Measurements from ENCODE around the gene RGS13. TPM values are rescaled to one million over a fixed set of nuclear protein-coding genes. Genes with fewer than 3 reads are reported as not detected.

RGS13 gene
- total RNA-seq, 2 experiments from 2014 or later = not detected

DNA sequence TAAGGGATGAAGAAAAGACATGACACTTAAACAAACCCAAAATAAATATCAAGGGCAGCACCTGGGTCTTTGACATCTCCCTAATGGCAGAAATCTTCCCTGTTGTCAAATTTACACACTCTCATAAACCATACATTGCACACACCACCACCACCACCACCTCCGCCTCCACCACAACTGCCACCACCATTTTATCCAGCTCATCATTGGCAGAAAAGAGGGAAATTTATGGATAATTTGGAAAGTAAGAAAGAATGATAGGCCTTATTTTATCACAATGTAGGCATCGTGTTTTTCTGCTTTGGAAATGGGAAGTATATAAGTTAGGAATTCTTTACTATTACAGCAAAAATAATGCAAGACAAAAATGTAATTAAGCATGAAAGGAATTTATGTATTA lies 27.3 kb upstream of the RGS13 start:
- Mint-ChIP-seq H3K27ac (no peak overlapping the region), H3K36me3 (ENCODE audit: low read depth) (no peaks in the 10 kb centered on the region), H3K9me3 (no peaks in the 10 kb centered on the region), H3K4me3 (no peak overlapping the region), H3K4me1 (ENCODE audit: low read depth) (peaks cover 15% of the 10 kb centered on the region), H3K27me3 (peaks cover 1% of the 10 kb centered on the region)
- TF ChIP-seq CTCF (IDR thresholded peaks at IDR 0.05) = no peak
- intact Hi-C loops (cut with micrococcal nuclease) = loop anchor here (1.0 kb wide), 1 partner anchor 131 kb away; no protein-coding TSS in a partner anchor
- no peak for ATAC-seq
- DNase-seq = no peak
- CTCF ChIA-PET = interaction anchor here (0.7 to 5.3 kb wide), 16 partner anchors 9 to 202 kb away, joined by 3 to 82 read pairs (median 4); no protein-coding TSS in a partner anchor
- POLR2A ChIA-PET = no interaction called here

- Mint-ChIP-seq H3K9me3 (no peaks in the 10 kb centered on the region), H3K36me3 (ENCODE audit: low read depth) (no peaks in the 10 kb centered on the region), H3K4me3 (peak overlapping the region; percentile 31), H3K27ac (peak overlapping the region; percentile 23), H3K27me3 (peaks cover 1% of the 10 kb centered on the region), H3K4me1 (ENCODE audit: low read depth) (peaks cover 15% of the 10 kb centered on the region)
- CTCF ChIA-PET = interaction anchor here (0.7 to 5.3 kb wide), 18 partner anchors 10 to 201 kb away, joined by 3 to 96 read pairs (median 4); no protein-coding TSS in a partner anchor
- DNase-seq (peak; percentile 84), ATAC-seq (peak; percentile 99)
- POLR2A ChIA-PET = no interaction called here
- no peak for TF ChIP-seq CTCF (IDR thresholded peaks at IDR 0.05)
- intact Hi-C loops (cut with micrococcal nuclease) = loop anchor here (1.0 kb wide), 1 partner anchor 132 kb away; no protein-coding TSS in a partner anchor
Observed at GRCh38 chr1:192609110-192610079, 26.6 kb upstream of the RGS13 start.

DNA sequence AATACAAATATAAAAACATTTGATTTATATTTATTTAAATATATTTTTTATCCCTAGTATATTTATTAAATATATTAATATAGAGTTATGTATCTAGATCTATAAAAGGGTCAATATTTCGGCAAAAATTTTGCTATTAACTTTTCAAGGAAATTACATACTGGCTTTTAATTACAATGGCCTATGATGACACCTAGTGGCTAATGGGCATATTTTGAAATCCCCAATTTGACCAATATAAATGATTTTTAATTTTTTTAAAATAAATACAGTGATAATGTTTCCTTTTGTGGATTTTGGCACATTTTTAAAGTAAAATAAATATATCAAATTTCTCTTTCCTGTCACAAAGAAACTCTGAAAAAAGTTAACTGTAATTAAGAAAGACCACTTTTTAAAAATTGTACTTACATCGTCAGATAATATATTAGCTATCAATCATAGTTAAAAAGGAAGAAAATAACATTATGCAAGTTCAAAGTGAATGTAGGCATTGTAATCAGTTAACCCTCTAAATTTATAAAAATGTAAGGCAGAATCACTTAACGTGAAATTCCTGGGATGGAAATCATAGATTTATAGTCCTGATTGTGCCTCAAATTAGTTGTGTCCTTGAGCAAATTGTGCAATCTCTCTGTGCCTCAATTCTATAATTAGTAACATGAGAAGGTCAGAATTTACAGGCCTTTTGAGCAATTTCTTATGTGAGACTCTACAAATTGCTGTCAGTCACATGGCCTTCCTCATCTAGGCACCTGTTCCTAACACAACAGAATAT lies 25.6 kb upstream of the RGS13 start:
- Mint-ChIP-seq H3K9me3 (no peaks in the 10 kb centered on the region), H3K27me3 (no peaks in the 10 kb centered on the region), H3K4me3 (no peak overlapping the region), H3K4me1 (ENCODE audit: low read depth) (peaks cover 15% of the 10 kb centered on the region), H3K27ac (no peak overlapping the region), H3K36me3 (ENCODE audit: low read depth) (no peaks in the 10 kb centered on the region)
- ATAC-seq (no peak), DNase-seq (no peak)
- ChIA-PET CTCF (interaction anchor here (0.7 to 5.1 kb wide), 9 partner anchors 23 to 159 kb away, joined by 3 to 96 read pairs (median 5); no protein-coding TSS in a partner anchor), POLR2A (no interaction called here)
- intact Hi-C loops (cut with micrococcal nuclease) = no loop called here
- peak; percentile 57 for TF ChIP-seq CTCF (IDR thresholded peaks at IDR 0.05)

- intact Hi-C loops (cut with micrococcal nuclease) = loop anchor here (5.0 kb wide), 1 partner anchor 52 kb away; no protein-coding TSS in a partner anchor
- Mint-ChIP-seq H3K27ac (no peak overlapping the region), H3K4me1 (ENCODE audit: low read depth) (no peaks in the 10 kb centered on the region), H3K4me3 (no peak overlapping the region), H3K27me3 (no peaks in the 10 kb centered on the region), H3K9me3 (no peaks in the 10 kb centered on the region), H3K36me3 (ENCODE audit: low read depth) (no peaks in the 10 kb centered on the region)
- ATAC-seq = no peak
- POLR2A ChIA-PET = no interaction called here
- DNase-seq = no peak
- TF ChIP-seq CTCF (IDR thresholded peaks at IDR 0.05) = no peak
- CTCF ChIA-PET = interaction anchor here (5.1 kb wide), 1 partner anchor 140 kb away, joined by 96 read pairs; no protein-coding TSS in a partner anchor
Observed at GRCh38 chr1:192615055-192615454, 20.9 kb upstream of the RGS13 start.
